ENCODE measurements around the gene COL2A1. TPM values are rescaled to one million over a fixed set of nuclear protein-coding genes. Genes with fewer than 3 reads are reported as not detected.

COL2A1 gene
- total and polyA plus RNA-seq, 2 donors from 2014 or later = not detected

DNA sequence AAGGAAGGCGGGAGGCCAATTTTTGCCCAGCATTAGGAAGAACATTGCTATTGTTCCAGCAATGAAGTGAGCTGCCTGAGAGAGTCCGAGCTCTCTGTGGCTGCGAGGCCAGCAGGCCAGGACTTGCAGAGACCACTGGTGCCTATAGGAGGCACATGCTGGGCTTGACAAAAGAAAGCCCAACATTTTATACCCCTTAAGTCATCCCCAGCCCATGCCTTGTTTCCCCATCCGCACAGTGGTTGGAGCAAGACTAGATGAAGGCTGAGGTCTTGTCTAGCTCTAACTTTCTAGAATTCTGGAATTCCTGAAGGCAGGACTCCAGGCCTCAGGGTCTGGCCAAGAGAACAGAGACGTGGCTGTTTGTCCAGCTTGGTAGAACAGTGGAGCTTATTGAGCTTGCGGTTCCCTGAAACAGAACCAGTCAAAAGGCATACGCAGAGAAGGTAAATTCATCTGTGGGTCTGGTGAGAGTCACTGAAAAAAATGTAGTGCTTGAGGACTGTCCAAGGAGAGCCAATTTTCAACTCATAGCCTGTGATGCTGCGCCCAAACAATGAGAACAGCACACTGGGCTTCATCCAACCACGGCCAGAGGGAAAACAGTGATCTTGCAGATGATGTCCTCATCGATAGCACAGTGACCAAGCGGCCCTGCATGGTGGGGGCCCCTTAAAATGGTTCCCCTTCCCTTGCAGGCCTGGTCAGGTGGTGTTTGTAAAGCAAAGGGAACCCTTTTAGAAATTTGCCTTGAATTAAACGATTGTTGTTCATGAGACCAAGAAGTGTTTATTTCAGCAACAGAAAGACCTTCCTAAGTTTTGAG is 27.1 kb upstream of the COL2A1 start:
- FAIRE-seq (no peak), DNase-seq (no peak)
- no peak for TF ChIP-seq CTCF (IDR thresholded peaks at IDR 0.05; ENCODE audit: borderline replicate concordance, extremely low read depth, insufficient read depth)
- Histone ChIP-seq H3K27me3 (ENCODE audit: control insufficient read depth, insufficient read depth, low read length) (no peaks in the 10 kb centered on the region), H3K27ac (ENCODE audit: low read depth in 2 of 2, low read length in 2 of 2) (no peak overlapping the region), H3K9ac (ENCODE audit: low read length in 3 of 3) (no peak overlapping the region), H3K36me3 (ENCODE audit: control insufficient read depth in 2 of 3, insufficient read depth in 3 of 3, low read length in 3 of 3) (no peaks in the 10 kb centered on the region), H3K9me3 (ENCODE audit: control insufficient read depth in 2 of 3, insufficient read depth in 1 of 3, low read length in 3 of 3) (no peaks in the 10 kb centered on the region), H3K4me1 (ENCODE audit: control insufficient read depth in 2 of 3, insufficient read depth in 2 of 3, low read depth in 1 of 3, low read length in 3 of 3) (no peaks in the 10 kb centered on the region), H3K4me3 (ENCODE audit: low read length in 3 of 3) (no peak overlapping the region)
- intact Hi-C loops (cut with DNase I) = no loop called here

DNA sequence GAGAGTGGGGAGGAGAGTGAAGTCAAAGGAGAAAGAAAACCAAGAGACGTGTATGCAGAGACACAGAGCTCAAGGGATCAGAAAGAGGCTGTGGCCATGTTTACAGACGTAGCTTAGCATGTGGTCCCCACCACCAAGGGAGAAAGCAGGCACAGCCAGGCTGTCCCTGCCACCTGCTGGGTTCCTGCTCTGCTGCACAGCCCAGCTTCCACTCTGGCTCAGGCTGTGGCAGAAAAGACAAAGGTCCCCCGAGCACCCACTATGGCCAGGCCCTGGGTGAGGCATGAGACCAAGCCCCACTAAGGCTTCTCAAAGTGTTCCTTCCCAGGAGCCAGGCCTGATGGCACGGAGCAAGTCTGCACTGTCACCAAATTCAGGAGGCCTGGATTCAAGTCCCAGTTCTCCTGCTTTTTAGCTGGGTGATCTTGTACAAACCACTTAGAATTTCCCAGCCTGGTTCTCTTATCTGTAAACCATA is 25.9 kb upstream of the COL2A1 start:
- Histone ChIP-seq H3K27ac (ENCODE audit: low read depth in 2 of 2, low read length in 2 of 2) (no peak overlapping the region), H3K4me1 (ENCODE audit: control insufficient read depth in 2 of 3, insufficient read depth in 2 of 3, low read depth in 1 of 3, low read length in 3 of 3) (no peaks in the 10 kb centered on the region), H3K4me3 (ENCODE audit: low read length in 3 of 3) (no peak overlapping the region), H3K36me3 (ENCODE audit: control insufficient read depth in 2 of 3, insufficient read depth in 3 of 3, low read length in 3 of 3) (no peaks in the 10 kb centered on the region), H3K9ac (ENCODE audit: low read length in 3 of 3) (no peak overlapping the region), H3K9me3 (ENCODE audit: control insufficient read depth in 2 of 3, insufficient read depth in 1 of 3, low read length in 3 of 3) (no peaks in the 10 kb centered on the region), H3K27me3 (ENCODE audit: control insufficient read depth, insufficient read depth, low read length) (no peaks in the 10 kb centered on the region)
- FAIRE-seq (no peak), DNase-seq (peak in 1 of 5 donors; percentile 37)
- intact Hi-C loops (cut with DNase I) = no loop called here
- no peak for TF ChIP-seq CTCF (IDR thresholded peaks at IDR 0.05; ENCODE audit: borderline replicate concordance, extremely low read depth, insufficient read depth)

- Histone ChIP-seq H3K4me1 (ENCODE audit: control insufficient read depth in 2 of 3, insufficient read depth in 2 of 3, low read depth in 1 of 3, low read length in 3 of 3) (no peaks in the 10 kb centered on the region), H3K27me3 (ENCODE audit: control insufficient read depth, insufficient read depth, low read length) (no peaks in the 10 kb centered on the region), H3K36me3 (ENCODE audit: control insufficient read depth in 2 of 3, insufficient read depth in 3 of 3, low read length in 3 of 3) (no peaks in the 10 kb centered on the region), H3K27ac (ENCODE audit: low read depth in 2 of 2, low read length in 2 of 2) (no peak overlapping the region), H3K9ac (ENCODE audit: low read length in 3 of 3) (no peak overlapping the region), H3K4me3 (ENCODE audit: low read length in 3 of 3) (no peak overlapping the region), H3K9me3 (ENCODE audit: control insufficient read depth in 2 of 3, insufficient read depth in 1 of 3, low read length in 3 of 3) (no peaks in the 10 kb centered on the region)
- DNase-seq (peak in 4 of 5 donors; percentile 50 to 74 (median 69)), FAIRE-seq (no peak)
- intact Hi-C loops (cut with DNase I) = no loop called here
- no peak for TF ChIP-seq CTCF (IDR thresholded peaks at IDR 0.05; ENCODE audit: borderline replicate concordance, extremely low read depth, insufficient read depth)
Measured at GRCh38 chr12:48029491-48030172, 25.4 kb upstream of the COL2A1 start.
